Suppressor macrophage treated with lipopolysaccharide for 4 hours (primary cell): Measurements from ENCODE around the gene SLC1A7.

Experiments
- DNase-seq: peaks from one replicate; pipeline ENCODE4 v3.0.0-alpha.2; 2020

SLC1A7 gene

GRCh38 chr1:53158900-53159299 lies 16.5 kb upstream of the SLC1A7 start:
- no peak for DNase-seq

- no peak for DNase-seq
Measured at GRCh38 chr1:53156783-53157182, 14.3 kb upstream of the SLC1A7 start.

GRCh38 chr1:53155945-53156344 lies 13.5 kb upstream of the SLC1A7 start:
- DNase-seq = no peak

- DNase-seq = no peak
Measured at GRCh38 chr1:53155534-53155933, 13.1 kb upstream of the SLC1A7 start.

GRCh38 chr1:53154859-53155438 lies 12.5 kb upstream of the SLC1A7 start:
- DNase-seq = no peak

GRCh38 chr1:53153752-53154151 lies 11.3 kb upstream of the SLC1A7 start:
- no peak for DNase-seq

GRCh38 chr1:53148123-53148522 lies 5.7 kb upstream of the SLC1A7 start:
- DNase-seq = no peak

- DNase-seq = no peak
Measured at GRCh38 chr1:53147174-53147573, 4.7 kb upstream of the SLC1A7 start.

GRCh38 chr1:53145942-53146708 lies 3.7 kb upstream of the SLC1A7 start:
- DNase-seq = no peak

- DNase-seq = no peak
Measured at GRCh38 chr1:53145619-53145941, 3.1 kb upstream of the SLC1A7 start.

- no peak for DNase-seq
Measured at GRCh38 chr1:53145051-53145600, 2.7 kb upstream of the SLC1A7 start.

GRCh38 chr1:53144201-53144600 lies 1.8 kb upstream of the SLC1A7 start:
- DNase-seq = no peak

- DNase-seq = no peak
Measured at GRCh38 chr1:53143527-53143926, 1.1 kb upstream of the SLC1A7 start.

- no peak for DNase-seq
Measured at GRCh38 chr1:53141487-53142055, 867 bp downstream of the SLC1A7 start.

GRCh38 chr1:53140451-53140850 lies 2.0 kb downstream of the SLC1A7 start:
- no peak for DNase-seq

GRCh38 chr1:53139951-53140361 lies 2.5 kb downstream of the SLC1A7 start:
- no peak for DNase-seq

GRCh38 chr1:53138991-53139884 lies 3.2 kb downstream of the SLC1A7 start:
- DNase-seq = no peak

- no peak for DNase-seq
Measured at GRCh38 chr1:53137729-53138128, 4.7 kb downstream of the SLC1A7 start.

GRCh38 chr1:53135735-53136114 lies 6.7 kb downstream of the SLC1A7 start:
- DNase-seq = no peak

- no peak for DNase-seq
Measured at GRCh38 chr1:53134961-53135734, 7.3 kb downstream of the SLC1A7 start.

- DNase-seq = no peak
Measured at GRCh38 chr1:53134042-53134485, 8.4 kb downstream of the SLC1A7 start.
